Peyer's patch (tissue), 4 donors: Measurements from ENCODE around the gene KRT33B.

Source experiments
- CTCF ChIP-seq, 6 experiments: fragments of 450-650 bp in 4 of 6; fragments of 200-600 bp in 2 of 6; sonication (generic) in 1 of 6; IDR thresholded peaks; one replicate each; pipeline ENCODE4 v1.5.1; 2017 to 2019; ENCODE audit warnings: antibody characterized with exemption in 6 of 6, mild to moderate bottlenecking in 3 of 6, moderate library complexity in 1 of 6
- POLR2A ChIP-seq, 2 donors: fragments of 450-650 bp; IDR thresholded peaks; one replicate each; pipeline ENCODE4 v1.5.1; 2017; ENCODE audit warnings: antibody characterized with exemption in 2 of 2, mild to moderate bottlenecking in 2 of 2, moderate library complexity in 2 of 2

- TF ChIP-seq CTCF (IDR thresholded peaks at IDR 0.05) (no peak), POLR2A (IDR thresholded peaks at IDR 0.05) (no peak)
Observed at GRCh38 chr17:41339571-41340172, 29.9 kb downstream of the KRT33B start.
